Measurements from ENCODE around the gene CNTN1. TPM values are rescaled to one million over a fixed set of nuclear protein-coding genes. Genes with fewer than 3 reads are reported as not detected.

The CNTN1 gene
- total and polyA plus RNA-seq, 10 of the 15 experiments (the other 5 are each of a cell fraction or from before 2014, with no cell fraction given): 0.06 to 0.14 TPM; not detected in 8

GRCh38 chr12:40937891-40938290 is 245.7 kb downstream of the CNTN1 start:
- Histone ChIP-seq H2AFZ (ENCODE audit: control insufficient read depth, low read depth, low read length) (no peak overlapping the region), H3K36me3 (ENCODE audit: control insufficient read depth in 2 of 2, insufficient read depth in 2 of 2, low read length in 1 of 2) (no peaks in the 10 kb centered on the region), H3K27ac (ENCODE audit: control insufficient read depth, insufficient read depth) (no peak overlapping the region), H3K9ac (ENCODE audit: control insufficient read depth, insufficient read depth, low read length) (no peak overlapping the region), H3K27me3 (replicated peaks in 1 of 2; ENCODE audit: control insufficient read depth in 2 of 2, insufficient read depth in 2 of 2, low read length in 1 of 2) (no peaks in the 10 kb centered on the region), H3K4me1 (ENCODE audit: control insufficient read depth, insufficient read depth, low read length) (no peaks in the 10 kb centered on the region), H3K4me3 (no peak overlapping the region), H3K79me2 (ENCODE audit: control insufficient read depth, insufficient read depth, low read length) (no peaks in the 10 kb centered on the region), H3K9me3 (replicated peaks; ENCODE audit: control insufficient read depth, insufficient read depth, low read length) (no peaks in the 10 kb centered on the region), H3K4me2 (ENCODE audit: control insufficient read depth, insufficient read depth) (no peak overlapping the region), H4K20me1 (ENCODE audit: control insufficient read depth, insufficient read depth) (no peaks in the 10 kb centered on the region)
- ChIA-PET RAD21 (ENCODE audit: unreplicated experiment) (no interaction called here), POLR2A (no interaction called here), CTCF (no interaction called here), SMC1A (ENCODE audit: uncharacterized antibody, unreplicated experiment) (no interaction called here)
- in situ Hi-C loops (cut with MboI): no loop called here
- WGBS (ENCODE audit: insufficient coverage, insufficient replicate concordance, low lambda C conversion rate, missing lambda C conversion rate): 7% methylated on average over 1 of the region's 1 CpG
- BruUV-seq (replicated peaks): no TSS peak
- DNase-seq (ENCODE audit: low read depth, low spot score) (no peak), ATAC-seq (no peak), FAIRE-seq (no peak)
- intact Hi-C loops (cut with micrococcal nuclease; ENCODE audit: unreplicated experiment): no loop called here
- TF ChIP-seq SMARCA5 (IDR thresholded peaks at IDR 0.05) (no peak), ZNF217 (IDR thresholded peaks at IDR 0.05) (no peak), CBFB (IDR thresholded peaks at IDR 0.05; ENCODE audit: low read depth) (no peak), TARDBP (IDR thresholded peaks at IDR 0.05; ENCODE audit: borderline replicate concordance) (no peak), NFYB (IDR thresholded peaks at IDR 0.05; ENCODE audit: insufficient read depth, low read depth, low read length) (no peak), KDM1A (IDR thresholded peaks at IDR 0.05; ENCODE audit: borderline replicate concordance) (no peak)

GRCh38 chr12:40942326-40942725 is 250.1 kb downstream of the CNTN1 start:
- no peak overlapping the region for H3K9ac ChIP-seq (ENCODE audit: control insufficient read depth, insufficient read depth, low read length)
- no peaks in the 10 kb centered on the region for H3K79me2 ChIP-seq (ENCODE audit: control insufficient read depth, insufficient read depth, low read length)
- H3K27ac ChIP-seq (ENCODE audit: control insufficient read depth, insufficient read depth): no peak overlapping the region
- H3K9me3 ChIP-seq (replicated peaks; ENCODE audit: control insufficient read depth, insufficient read depth, low read length): no peaks in the 10 kb centered on the region
- no peak for FAIRE-seq
- no TSS peak for BruUV-seq (replicated peaks)
- H3K4me2 ChIP-seq (ENCODE audit: control insufficient read depth, insufficient read depth): no peak overlapping the region
- ATAC-seq: no peak
- ChIA-PET POLR2A (no interaction called here), RAD21 (ENCODE audit: unreplicated experiment) (interaction anchor here (0.8 kb wide), 1 partner anchor 9 kb away, joined by 3 read pairs; no protein-coding TSS in a partner anchor), CTCF (no interaction called here), SMC1A (ENCODE audit: uncharacterized antibody, unreplicated experiment) (no interaction called here)
- H3K4me3 ChIP-seq: no peak overlapping the region
- H3K36me3 ChIP-seq (ENCODE audit: control insufficient read depth in 2 of 2, insufficient read depth in 2 of 2, low read length in 1 of 2): no peaks in the 10 kb centered on the region
- in situ Hi-C loops (cut with MboI) (no loop called here), intact Hi-C loops (cut with micrococcal nuclease; ENCODE audit: unreplicated experiment) (no loop called here)
- H2AFZ ChIP-seq (ENCODE audit: control insufficient read depth, low read depth, low read length): no peak overlapping the region
- no peak for DNase-seq (ENCODE audit: low read depth, low spot score)
- H3K4me1 ChIP-seq (ENCODE audit: control insufficient read depth, insufficient read depth, low read length): no peaks in the 10 kb centered on the region
- H4K20me1 ChIP-seq (ENCODE audit: control insufficient read depth, insufficient read depth): no peaks in the 10 kb centered on the region
- no peaks in the 10 kb centered on the region for H3K27me3 ChIP-seq (replicated peaks in 1 of 2; ENCODE audit: control insufficient read depth in 2 of 2, insufficient read depth in 2 of 2, low read length in 1 of 2)
- WGBS (ENCODE audit: insufficient coverage, insufficient replicate concordance, low lambda C conversion rate, missing lambda C conversion rate): 93% methylated on average over 2 of the region's 2 CpGs
- TF ChIP-seq HDGF (IDR thresholded peaks at IDR 0.05) (no peak), SPI1 (IDR thresholded peaks at IDR 0.05; ENCODE audit: borderline replicate concordance, insufficient read depth, low read depth, low read length) (no peak), ATF2 (IDR thresholded peaks at IDR 0.05; ENCODE audit: low read length) (no peak), USF2 (IDR thresholded peaks at IDR 0.05; ENCODE audit: borderline replicate concordance, low read depth, low read length) (no peak), ZBTB33 (IDR thresholded peaks at IDR 0.05) (no peak), ZBED1 (IDR thresholded peaks at IDR 0.05; ENCODE audit: borderline replicate concordance) (no peak)
